ENCODE results near the gene PKN3. TPM values are rescaled to one million over a fixed set of nuclear protein-coding genes. Genes with fewer than 3 reads are reported as not detected.

Gene PKN3
- polyA plus RNA-seq, 1 donor: 8.6 TPM

- DNase-seq: no peak
Observed at GRCh38 chr9:128747241-128747640, 44.9 kb downstream of the PKN3 start.

DNA sequence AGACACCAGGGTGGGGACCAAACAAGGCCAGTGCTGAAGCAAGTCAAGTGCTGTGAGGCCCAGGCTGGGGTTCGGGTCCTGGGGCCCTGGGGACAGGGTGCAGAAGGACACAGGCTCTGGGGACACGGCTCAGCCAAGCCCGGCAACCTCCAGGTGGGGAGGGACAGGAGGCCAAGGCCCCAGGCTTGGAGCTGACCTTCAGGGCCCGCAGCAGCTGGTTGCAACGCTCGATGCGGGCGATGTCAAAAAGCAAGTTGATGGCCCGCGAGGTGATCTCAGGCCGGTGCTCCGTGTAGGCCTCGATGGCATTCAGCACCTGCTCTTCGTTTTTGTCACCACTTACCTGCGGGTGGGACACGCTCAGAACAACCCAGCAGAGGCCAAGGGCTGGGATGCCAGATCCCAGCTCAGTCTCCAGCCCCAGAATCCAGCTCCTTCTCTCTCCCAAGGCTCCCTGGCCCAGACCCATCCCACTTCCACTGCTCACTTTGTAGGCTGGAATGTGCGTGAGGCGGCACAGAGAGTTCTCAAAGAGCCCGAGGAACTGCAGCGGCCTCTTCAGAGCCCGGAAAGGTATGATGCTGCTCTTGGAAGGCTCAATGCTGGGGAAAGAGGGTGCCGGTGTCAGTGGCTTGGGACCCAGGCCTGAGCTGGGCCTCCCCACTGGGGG, 48.8 kb downstream of the PKN3 start:
- no peak for DNase-seq

DNA sequence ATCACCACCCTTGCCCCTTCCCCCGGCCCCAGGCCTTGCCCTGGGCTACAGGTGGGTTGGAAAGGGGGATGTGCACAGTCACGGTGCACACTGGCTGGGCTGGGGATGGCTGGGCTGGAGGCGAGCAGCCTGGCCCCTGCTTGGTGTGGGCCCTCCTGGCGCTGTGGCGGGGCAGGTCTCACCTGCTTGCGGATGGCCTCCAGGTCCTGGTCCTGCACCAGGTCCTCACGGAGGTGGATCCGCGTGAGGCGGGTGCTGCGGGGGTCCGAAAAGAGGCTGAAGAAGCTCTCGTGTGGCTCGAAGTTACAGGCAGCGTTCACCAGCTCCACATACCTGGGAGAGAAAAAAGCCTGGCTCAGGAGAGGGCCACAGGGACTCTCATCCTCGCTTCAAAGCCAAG, 51.3 kb downstream of the PKN3 start:
- no peak for DNase-seq

DNA sequence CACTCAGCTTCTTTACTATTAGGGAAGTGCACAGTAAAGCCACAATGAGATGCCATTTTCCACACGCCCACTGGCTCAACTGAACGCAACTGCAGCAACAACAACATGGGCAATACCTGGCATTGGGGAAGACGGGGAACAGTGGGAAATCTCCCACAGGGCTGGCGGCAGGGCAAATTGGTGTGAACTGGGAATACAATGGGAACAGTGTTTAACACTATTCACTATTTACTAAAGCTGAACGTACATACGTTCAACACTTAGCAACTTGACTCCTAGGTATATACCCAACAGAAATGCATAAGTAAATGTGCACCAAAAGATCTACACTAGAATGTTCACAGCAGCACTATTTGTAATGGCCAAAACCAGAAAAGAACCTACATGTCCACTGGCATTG, 55.3 kb downstream of the PKN3 start:
- DNase-seq: no peak

- DNase-seq: no peak
Observed at GRCh38 chr9:128762671-128763449, 60.6 kb downstream of the PKN3 start.

DNA sequence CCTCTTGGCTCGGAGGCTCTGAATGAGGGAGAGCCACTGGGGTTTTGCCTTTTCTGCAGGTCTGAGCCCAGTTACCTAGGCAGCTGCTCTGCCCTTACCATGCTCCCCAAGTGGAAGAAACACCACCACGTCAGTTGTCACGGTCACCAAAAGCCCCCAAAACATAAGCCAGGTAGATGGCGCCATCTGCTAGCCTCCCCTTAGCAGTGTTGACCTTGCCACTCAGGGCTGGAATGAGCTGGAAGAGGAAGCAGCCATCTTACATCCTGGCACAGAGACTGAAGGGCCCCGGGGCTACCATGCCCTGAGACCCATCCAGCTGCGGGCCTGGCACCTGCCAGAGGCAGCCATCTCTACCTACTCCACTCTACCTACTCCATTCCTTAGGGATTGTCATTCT, 62.1 kb downstream of the PKN3 start:
- DNase-seq: no peak

GRCh38 chr9:128765499-128765898, 63.2 kb downstream of the PKN3 start:
- DNase-seq: no peak

DNA sequence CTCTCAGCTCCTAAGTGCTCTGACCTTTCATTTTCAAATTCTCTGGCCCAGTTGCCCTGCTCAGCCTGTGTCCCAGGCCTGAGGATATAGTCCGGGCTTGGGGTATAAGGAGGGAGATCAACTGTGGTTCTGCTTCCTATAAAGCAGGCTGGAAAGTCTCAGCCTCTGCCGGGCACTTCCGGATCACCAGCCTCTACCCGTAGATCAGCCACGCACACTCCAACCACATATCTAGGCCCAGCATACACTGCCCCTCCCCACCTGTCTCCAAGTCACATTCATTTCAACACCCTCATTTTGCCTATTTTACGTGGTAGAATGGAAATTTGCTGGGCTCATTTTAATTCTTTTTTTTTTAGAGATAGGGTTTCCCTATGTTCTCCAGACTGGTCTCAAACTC, 66.3 kb downstream of the PKN3 start:
- no peak for DNase-seq

Other genes starting within 250 kb of the PKN3 start
- gene ODF2, start 246.5 kb upstream of the PKN3 start, polyA plus RNA-seq (ENCODE audit: insufficient read length): 23.6 TPM
- 20.7 TPM for gene GLE1, start 197.8 kb upstream of the PKN3 start, polyA plus RNA-seq (ENCODE audit: insufficient read length)
- gene SPTAN1, start 149.9 kb upstream of the PKN3 start, polyA plus RNA-seq (ENCODE audit: insufficient read length): 331 TPM
- 55.3 TPM for gene DYNC2I2, start 45.7 kb upstream of the PKN3 start, polyA plus RNA-seq (ENCODE audit: insufficient read length)
- gene SET, start 13.3 kb upstream of the PKN3 start, polyA plus RNA-seq (ENCODE audit: insufficient read length): 284 TPM
- gene ZDHHC12, start 21.6 kb downstream of the PKN3 start, polyA plus RNA-seq (ENCODE audit: insufficient read length): 7.6 TPM
- gene ZER1, start 69.4 kb downstream of the PKN3 start, polyA plus RNA-seq (ENCODE audit: insufficient read length): 46.0 TPM
- gene TBC1D13, start 84.8 kb downstream of the PKN3 start, polyA plus RNA-seq (ENCODE audit: insufficient read length): 42.7 TPM
- 25.2 TPM for gene ENDOG, start 116.0 kb downstream of the PKN3 start, polyA plus RNA-seq (ENCODE audit: insufficient read length)
- gene SPOUT1, start 127.3 kb downstream of the PKN3 start, polyA plus RNA-seq (ENCODE audit: insufficient read length): 27.8 TPM
- 4.5 TPM for gene KYAT1, start 179.4 kb downstream of the PKN3 start, polyA plus RNA-seq (ENCODE audit: insufficient read length)
- 20.8 TPM for gene LRRC8A, start 179.6 kb downstream of the PKN3 start, polyA plus RNA-seq (ENCODE audit: insufficient read length)
- 45.1 TPM for gene PHYHD1, start 218.5 kb downstream of the PKN3 start, polyA plus RNA-seq (ENCODE audit: insufficient read length)
- 8.3 TPM for gene DOLK, start 245.1 kb downstream of the PKN3 start, polyA plus RNA-seq (ENCODE audit: insufficient read length)
- gene NUP188, start 245.2 kb downstream of the PKN3 start, polyA plus RNA-seq (ENCODE audit: insufficient read length): 36.4 TPM